ENCODE measurements around the gene MKNK2.
A peak's percentile ranks its signal among the peaks of the same experiment; 100 is the strongest.
"Not testable (repeated sequence)": the region's sequence is repeated elsewhere in the genome, so short reads cannot be mapped to it uniquely, and the experiment has no call there.

The MKNK2 gene

DNA sequence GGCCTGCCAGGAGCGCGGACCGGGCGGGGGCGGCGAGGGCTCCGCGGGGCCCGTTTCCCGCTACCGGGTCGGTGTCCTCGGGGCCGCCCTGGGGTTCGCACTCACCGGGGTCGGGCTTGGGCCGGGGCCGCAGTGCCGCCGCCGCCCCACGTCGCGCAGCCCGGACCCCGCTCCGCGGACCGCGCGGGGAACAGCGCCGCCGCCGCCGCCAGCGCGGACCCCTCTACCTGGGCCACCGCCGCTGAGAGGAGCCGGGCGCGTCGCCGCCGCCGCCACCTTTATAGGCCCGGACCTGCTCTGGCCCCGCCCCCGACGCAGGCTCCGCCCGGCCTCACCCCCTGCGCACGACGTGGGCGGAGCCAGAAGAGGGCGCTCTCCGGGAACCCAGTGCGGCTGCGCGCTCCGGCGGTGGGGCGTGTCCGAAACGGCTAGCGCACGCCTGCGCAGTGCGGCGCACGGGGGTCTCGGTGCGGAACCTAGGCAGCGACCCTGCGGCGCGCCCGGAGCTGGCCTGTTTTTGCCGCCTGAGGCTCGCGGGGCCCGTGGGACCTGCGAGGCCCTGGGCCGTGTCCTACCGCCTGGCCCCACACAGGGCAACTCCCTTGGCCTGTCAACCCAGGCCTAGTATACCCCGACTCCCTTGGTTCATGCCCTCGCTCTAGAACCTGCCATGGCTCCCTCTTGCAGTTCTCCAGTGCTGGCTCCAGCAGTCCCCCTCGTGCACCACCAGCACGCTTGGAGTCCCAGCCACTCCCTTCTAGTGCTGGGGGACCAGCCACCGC is at the start of gene MKNK2:
TSS of gene MKNK2 (minus strand) at position 254 of the 782 bp plus-strand sequence. CDS start 393 bp downstream, outside the sequence.
- no peak for DNase-seq (ENCODE audit: low spot score)

DNA sequence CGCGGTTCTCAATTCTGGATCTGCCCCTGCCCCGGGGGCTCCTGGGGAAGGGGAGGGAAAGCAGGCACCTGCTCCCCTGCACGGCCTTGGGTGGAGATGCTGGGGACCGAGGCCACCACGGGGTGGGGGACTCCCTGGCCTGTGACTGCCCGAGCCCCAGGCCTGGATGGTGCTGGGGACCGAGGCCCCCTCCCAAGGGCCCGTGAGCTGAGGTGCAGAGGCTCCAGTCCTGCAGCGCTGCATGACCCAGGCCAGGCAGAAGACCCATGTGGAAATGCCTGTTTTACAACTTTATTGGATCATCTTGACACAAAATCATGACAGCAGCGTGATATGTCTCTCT is 49.6 kb upstream of the MKNK2 start:
- no peak for DNase-seq (ENCODE audit: low spot score)

DNA sequence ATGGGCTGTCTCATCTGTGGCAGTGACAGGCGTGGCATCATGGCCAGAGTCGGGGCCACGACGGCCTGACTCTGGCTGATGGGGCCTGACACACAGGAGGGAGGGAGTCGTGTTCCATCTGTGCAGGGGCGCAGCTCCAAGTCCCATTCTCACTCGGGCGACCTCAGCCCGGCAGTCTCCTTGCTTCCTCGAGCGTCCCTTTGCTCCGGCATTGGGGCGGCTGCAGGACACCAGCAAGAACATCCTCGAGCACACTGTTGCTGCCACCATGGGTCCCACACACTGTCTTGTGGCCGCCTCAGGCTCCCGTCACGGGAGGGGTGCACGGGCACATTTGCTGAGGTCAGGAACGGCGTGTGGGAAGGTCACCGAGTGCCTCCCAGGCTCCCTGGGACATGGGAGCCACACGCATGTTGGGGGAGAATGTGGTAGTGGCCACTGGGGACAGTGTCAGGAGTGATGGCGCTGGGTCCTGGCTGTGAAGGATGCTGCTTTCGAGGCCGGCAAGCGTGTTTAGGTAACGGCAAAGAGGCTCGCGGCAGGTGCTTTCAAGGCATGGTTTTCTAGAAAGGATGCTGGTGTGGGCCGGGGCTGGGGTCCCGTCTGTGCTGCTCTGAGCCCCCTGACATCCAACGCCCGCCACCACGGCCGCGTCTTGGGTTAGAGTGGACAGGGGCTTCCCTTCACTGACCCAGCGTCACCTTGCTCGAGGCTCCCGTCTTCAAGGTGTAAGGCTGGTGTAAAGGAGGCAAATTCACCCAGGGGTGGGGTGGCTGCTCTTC is 49.1 kb upstream of the MKNK2 start:
- DNase-seq (ENCODE audit: low spot score): no peak

DNA sequence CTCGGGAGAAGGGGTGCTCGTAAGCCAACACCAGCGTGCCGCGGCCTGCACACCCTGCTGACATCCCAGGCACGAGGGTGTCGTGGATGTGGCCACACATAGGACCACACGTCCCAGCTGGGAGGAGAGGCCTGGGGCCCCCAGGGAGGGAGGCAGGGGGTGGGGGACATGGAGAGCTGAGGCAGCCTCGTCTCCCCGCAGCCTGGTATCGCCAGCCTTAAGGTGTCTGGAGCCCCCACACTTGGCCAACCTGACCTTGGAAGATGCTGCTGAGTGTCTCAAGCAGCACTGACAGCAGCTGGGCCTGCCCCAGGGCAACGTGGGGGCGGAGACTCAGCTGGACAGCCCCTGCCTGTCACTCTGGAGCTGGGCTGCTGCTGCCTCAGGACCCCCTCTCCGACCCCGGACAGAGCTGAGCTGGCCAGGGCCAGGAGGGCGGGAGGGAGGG is 48.0 kb upstream of the MKNK2 start:
- DNase-seq (ENCODE audit: low spot score): no peak

DNA sequence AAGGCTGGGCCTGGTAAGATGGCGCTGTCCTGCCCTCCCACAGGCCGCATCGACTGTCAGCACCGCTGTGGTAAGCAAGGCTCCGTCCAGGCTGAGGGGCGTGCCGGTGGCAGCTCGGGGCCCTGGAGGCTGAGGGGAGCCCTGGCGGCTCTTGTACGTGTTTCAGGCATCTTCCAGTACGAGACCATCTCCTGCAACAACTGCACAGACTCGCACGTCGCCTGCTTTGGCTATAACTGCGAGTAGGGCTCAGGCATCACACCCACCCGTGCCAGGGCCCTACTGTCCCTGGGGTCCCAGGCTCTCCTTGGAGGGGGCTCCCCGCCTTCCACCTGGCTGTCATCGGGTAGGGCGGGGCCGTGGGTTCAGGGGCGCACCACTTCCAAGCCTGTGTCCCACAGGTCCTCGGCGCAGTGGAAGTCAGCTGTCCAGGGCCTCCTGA is 46.9 kb upstream of the MKNK2 start:
- DNase-seq (ENCODE audit: low spot score): no peak

DNA sequence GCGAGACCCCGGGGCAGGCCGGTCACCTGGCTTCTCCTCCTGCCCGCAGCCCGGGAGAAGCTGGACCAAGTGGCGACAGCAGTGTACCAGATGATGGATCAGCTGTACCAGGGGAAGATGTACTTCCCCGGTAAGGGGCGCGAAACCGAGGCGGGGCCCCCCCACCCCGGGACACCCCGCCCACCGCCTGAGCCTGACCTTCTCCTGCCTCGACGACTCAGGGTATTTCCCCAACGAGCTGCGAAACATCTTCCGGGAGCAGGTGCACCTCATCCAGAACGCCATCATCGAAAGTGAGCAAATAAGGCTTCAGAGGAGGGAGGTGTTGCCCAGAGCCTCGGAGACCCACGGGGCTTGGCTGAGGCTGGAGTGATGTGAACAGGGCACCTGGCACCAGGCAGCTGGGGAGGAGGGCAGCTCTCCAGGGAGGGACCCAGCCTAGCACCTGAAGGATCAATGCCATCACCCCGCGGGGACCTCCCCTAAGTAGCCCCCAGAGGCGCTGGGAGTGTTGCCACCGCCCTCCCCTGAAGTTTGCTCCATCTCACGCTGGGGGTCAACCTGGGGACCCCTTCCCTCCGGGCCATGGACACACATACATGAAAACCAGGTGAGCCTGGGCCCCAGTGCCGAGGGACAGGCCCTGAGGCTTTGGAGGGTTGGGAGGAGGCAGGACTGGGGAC is 46.3 kb upstream of the MKNK2 start:
- no peak for DNase-seq (ENCODE audit: low spot score)

DNA sequence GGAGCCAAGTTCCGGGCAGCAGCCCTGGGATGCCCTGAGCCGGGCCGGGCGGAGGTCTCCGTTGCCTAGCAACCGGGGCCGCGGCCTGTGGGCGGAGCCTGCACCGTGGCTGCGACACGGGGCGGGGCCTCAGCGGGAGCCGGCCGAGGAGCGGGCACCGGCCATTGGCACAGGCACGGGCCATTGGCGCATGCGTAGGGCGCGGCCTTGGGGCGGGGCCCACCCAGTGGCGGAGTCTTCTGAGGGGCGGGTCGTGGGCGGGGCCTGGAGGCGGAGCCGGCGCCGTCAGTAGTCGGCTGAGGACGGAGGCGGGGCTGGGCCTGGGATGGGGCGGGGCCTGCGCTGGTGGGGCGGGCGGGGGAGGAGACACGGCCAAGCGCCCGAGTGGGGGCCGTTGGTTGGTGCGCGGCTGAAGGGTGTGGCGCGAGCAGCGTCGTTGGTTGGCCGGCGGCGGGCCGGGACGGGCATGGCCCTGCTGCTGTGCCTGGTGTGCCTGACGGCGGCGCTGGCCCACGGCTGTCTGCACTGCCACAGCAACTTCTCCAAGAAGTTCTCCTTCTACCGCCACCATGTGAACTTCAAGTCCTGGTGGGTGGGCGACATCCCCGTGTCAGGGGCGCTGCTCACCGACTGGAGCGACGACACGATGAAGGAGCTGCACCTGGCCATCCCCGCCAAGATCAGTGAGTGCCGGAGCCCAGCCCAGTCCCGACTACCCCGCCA is 45.6 kb upstream of the MKNK2 start, which contains the start of gene IZUMO4:
TSS of gene IZUMO4 (plus strand) at position 436 of the 723 bp plus-strand sequence. CDS start at position 467, 31 bp downstream.
- peak; percentile 84 for DNase-seq (ENCODE audit: low spot score)

DNA sequence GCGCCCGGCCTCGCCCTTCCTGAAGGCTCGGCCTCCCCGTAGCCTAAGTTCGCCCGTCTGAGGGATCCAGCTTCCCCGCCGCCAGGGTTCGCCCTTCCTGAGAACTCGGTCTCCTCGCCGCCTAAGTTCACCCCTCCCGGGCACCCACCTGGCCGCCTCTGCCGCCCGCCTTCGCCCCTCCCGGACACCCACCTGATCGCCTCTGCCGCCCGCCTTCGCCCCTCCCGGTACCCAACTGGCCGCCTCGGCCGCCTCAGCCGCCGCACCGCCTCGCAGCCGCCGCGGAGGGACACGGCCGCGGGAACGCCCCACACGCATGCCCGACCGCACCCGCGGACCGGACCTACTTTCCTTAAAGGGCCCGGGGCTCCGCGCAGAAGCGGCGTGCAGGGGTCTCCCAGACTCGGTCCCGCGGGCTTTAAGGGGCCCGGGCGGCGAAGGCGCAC is 45.0 kb upstream of the MKNK2 start, which contains the start of gene MOB3A:
TSS of gene MOB3A (minus strand) at position 293 of the 446 bp plus-strand sequence. CDS start 17,766 bp downstream, outside the sequence.
- DNase-seq (ENCODE audit: low spot score): peak; percentile 78

DNA sequence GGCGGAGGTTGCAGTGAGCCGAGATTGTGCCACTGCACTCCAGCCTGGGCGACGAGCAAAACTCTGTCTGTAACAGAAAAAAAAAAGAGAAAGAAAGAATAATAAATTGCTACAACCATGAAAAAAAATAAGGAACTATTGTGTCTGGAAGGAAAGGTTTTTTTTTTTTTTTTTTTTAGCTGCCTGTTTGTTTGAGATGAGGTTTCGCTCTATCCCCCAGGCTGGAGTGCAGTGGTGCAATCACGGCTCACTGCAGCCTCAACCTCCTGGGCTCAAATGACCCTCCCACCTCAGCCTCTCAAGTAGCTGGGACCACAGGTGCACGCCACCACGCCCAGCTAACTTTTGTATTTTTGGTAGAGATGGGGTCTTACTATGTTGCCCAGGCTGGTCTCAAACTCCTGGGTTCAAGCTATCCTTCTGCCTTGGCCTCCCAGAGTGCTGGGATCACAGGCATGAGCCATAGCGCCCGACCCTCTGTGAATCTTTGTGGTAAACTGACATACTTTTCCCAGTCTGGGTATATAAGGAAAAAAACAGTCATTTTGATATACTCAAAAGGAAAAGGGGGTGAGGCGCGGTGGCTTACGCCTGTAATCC is 41.0 kb upstream of the MKNK2 start:
- DNase-seq (ENCODE audit: low spot score): not testable (repeated sequence)

DNA sequence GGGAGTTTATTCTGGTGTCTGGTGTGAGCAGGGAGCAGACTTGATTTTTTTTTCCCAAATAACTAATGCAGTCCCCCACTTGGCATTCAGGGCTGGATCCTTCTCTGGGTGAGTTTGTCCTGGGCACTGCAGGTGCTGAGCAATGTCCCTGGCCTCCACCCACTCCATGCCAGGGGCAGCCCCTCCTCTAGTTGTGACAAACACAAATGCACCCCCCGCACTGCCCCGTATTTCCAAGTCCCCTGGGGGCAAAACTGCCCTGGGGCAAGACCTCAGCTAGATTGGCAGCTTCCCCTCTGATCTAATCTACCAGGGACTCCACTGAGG is 38.6 kb upstream of the MKNK2 start:
- DNase-seq (ENCODE audit: low spot score): no peak

DNA sequence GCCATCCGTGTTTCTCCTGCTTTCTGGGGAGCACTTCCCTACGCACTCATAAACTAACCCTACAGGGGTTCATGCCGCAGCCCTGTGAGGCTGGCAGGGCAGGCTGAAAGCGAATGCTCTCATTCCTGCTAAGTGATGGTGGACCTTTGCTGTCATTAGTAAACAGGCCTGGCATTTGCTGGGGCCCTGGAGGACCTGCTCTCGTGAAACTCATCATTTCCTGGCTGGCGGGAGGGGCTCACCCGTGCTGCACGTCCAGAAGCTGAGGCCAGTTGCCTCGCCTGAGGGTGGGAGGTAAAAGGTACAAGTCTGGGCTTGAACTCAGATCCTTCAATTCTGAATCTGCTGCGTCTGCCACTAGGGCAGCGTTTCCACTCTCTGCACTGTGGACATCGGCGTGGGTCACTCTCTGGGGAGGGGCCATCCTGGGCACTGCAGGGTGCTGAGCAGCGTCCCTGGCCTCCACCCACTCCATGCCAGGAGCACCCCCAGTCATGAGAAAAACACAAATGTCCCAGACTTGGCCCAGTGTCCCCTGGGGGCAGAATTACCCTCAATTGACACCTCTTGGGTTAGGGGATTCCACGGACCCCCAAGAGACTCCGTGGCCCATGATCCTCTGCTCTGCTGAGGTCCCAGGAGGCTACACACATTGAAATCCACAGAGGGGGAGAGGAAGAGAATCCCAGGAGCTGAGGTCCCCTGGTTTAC is 38.1 kb upstream of the MKNK2 start:
- DNase-seq (ENCODE audit: low spot score): no peak

DNA sequence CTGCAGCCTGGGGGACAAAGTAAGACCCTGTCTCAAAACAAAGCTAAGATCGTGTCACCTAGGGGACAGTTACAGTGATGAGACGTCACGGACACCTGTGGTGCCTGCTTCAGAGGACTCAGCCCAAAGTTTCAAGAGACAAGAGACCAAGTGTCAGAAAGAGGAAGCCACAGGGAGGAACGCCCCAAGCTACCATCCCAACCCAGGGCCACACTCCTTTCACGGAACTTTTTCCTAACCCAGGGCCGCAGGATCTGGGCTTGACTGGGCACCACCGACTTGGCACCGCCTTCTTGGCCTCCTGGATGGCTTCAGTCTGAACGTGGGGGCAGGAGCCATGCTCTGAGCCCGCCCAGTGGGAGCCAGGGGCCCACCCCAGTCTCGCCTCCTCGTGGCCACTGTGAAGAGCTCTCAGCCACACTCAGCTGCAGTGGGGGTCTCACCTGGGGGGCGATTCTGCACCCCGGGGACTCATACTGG is 36.6 kb upstream of the MKNK2 start:
- no peak for DNase-seq (ENCODE audit: low spot score)

DNA sequence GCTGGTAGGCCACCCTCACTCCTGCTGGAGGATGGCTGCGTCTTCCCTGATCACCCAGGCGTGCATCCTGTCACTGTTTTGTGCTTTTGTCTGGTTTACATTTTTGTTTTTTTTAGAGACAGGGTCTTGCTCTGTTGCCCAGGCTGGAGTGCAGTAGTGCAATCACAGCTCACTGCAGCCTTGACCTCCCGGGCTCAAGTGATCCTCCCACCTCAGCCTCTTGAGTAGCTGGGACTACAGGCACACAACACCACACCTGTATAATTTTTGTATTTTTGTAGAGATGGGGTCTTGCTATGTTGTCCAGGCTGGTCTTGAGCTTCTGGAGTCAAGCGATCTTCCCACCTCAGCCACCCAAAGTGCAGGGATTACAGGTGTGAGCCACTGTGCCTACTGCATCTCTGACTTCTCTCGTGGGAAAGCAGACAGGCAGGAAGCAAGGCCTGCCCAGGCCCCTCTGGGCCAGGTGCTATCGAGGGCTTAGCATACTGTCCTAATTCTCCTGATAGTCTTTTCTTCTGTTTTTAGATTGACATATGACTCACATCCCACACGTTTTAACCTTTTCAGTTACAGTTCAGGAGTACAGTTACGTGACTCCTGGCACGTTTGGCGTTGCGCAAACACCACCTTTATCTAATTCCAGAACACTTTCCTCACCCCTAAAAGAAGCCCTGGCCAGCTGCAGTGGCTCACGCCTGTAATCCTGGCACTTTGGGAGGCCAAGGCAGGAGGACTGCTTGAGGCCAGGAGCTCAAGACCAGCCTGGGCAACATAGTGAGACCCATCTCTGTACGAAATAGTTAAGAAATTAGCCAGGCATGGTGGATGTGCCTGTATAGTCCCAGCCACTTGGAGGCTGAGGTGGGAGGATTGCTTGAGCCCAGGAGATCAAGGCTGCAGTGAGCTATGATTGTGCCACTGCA is 35.9 kb upstream of the MKNK2 start:
- not testable (repeated sequence) for DNase-seq (ENCODE audit: low spot score)

DNA sequence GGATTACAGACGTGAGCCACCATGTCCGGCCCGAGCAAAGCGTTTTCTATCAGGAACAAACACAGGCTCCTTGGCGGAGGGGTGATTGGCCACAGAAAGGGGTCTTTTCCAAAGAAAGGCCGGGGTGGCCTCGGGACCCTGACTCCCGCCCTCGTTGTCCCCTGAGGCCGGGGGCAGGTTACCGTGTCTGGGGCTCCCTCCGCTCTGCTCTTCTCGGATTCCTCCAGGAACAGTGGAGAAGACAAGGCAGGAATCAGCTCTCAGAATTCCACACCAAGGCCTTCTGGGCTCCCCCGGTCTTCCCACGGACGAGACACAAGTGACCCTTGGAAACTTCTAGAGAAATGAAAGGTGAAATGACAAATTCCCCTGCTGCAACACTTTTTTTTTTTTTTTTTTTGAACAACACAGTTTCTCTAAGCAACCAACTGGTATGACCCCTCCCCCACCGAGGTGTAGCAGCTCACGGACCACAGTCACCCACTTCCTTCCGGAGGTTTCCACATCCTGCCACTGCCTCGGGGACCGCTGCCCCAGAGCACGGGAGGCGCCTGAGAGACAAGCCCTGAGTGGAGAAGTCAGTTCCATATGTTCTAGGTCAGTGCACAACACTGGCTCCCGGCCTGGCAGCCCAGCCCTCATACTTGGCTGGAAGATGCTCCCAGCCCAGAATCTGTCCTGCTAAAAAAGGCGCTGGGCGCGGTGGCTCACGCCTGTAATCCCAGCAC is 34.1 kb upstream of the MKNK2 start:
- DNase-seq (ENCODE audit: low spot score): peak; percentile 80

DNA sequence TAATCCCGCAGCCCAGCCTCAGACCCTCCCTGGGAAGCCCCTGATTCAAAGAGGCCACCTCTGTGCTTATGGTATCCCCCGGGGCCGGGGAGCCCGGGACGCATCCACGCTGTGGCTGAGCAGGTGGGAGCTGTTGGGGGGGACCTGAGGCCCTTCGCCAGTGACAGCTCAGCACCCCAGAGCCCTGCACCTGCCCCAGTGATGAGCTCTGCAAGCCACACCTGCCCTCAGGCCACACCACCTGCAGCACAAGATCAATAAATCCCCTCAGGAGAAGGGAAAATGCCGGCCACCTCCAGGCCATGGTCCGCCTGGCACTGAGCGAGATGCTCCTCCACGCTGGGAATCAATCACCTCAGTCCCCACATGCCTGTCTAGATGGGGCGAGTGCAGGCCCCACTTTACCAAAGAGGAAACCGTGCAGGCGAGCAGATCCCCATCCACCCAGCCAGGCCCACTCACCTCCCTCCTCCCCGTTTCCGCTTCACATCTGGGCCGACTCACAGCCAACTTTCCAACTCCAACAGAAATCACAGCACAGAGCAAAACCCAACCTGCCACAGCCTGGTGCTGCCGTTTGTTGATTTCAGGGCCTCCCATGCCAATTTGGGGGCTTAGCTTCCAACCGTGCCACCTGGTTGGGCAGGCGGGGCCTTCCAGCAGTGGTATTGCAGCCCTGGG is 32.3 kb upstream of the MKNK2 start:
- DNase-seq (ENCODE audit: low spot score): no peak

DNA sequence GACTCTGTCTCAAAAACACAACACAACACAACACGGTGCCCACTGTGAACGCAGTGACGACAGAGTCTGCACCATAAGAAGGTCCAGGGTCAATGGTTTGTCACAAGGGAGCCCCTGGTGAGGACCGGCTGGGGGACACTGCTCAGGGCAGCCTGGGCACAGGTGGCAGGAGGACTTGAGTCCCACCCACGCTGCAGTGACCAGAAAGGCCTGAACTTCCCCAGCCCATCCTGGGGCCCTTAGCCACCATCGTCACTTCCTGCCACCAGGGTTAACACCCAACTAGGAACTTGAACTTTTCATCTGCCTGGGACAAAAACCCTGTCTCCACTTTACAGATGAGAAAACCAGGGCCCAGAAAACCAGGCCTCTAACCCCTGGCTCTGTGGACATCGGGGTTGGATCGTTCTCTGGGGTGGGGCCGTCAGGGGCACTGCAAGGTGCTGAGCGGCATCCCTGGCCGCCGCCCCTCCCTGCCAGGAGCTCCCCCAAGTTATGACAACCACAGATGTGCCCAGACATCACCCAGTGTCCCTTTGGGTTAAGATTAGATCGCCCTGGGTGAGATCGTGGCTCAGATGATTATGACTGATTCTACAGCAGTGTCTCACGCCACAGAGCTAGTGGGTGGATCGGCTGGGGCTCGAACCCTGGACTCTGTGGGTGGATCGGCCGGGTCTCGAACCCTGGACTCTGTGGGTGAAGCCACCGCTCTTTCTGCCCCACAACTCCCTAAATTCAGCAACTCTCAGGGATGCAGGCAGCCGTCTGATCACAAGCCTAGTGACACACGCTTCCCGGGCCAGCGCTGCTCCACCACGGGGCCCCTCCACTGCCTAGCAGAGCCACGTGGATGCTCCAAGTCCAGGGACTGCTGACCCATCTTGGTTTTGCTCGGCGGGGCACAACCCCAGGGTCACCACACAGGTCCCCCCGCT is 31.1 kb upstream of the MKNK2 start:
- no peak for DNase-seq (ENCODE audit: low spot score)

All from SW480 (cell line).